Iris pigment epithelial cell (primary cell): Measurements from ENCODE around the gene FLOT2.
A peak's percentile ranks its signal among the peaks of the same experiment; 100 is the strongest.
"Not testable (repeated sequence)": the region's sequence is repeated elsewhere in the genome, so short reads cannot be mapped to it uniquely, and the experiment has no call there.

Experiments
- DNase-seq: peaks from one replicate; pipeline ENCODE4 v3.0.0-alpha.2; 2011; ENCODE audit warnings: low read depth

The FLOT2 gene

GRCh38 chr17:28895794-28896447, 1.6 kb downstream of the FLOT2 start:
- no peak for DNase-seq

GRCh38 chr17:28893248-28894183, 4.0 kb downstream of the FLOT2 start:
- DNase-seq: peak; percentile 34

GRCh38 chr17:28892024-28892423, 5.5 kb downstream of the FLOT2 start:
- no peak for DNase-seq

DNA sequence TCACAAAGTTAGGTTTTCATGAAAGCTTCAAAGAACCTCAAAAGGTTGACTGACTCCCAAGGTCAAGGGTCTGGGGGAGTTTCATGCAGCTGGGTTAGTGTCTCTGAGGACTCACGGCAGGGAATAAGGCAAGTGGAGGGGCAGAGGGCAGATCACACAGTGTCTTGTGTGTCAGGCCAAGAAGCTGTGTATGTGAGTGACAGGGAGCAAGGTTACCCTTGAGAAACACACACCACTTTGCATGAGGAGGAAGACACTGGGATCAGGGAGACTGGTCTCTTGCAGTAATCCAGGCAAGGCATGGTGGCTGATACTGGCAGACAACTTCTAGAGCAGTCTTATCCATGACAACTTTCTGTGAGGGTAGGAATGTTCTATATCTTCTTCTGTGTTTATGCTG, 6.3 kb downstream of the FLOT2 start:
- DNase-seq: no peak

DNA sequence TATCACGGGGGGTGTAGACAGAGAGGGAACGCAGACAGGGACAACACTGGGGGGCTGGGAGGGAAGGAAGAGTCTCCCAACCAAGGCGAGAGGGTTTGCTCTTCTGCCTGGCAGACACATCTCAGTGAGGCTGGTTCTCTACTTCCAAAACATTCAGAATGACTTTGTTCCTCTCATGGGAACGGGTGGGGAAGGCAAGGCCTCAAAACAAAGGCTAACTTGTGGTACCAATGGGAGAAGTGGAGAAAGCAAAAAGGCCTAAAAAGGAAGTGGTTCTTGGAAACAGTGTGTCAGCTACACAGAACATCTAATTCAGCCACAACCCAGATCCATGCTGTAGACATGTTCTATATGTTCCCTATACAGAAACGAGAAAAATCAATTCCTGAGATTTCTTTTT, 7.5 kb downstream of the FLOT2 start:
- no peak for DNase-seq

- DNase-seq: no peak
Measured at GRCh38 chr17:28888832-28889231, 8.7 kb downstream of the FLOT2 start.

DNA sequence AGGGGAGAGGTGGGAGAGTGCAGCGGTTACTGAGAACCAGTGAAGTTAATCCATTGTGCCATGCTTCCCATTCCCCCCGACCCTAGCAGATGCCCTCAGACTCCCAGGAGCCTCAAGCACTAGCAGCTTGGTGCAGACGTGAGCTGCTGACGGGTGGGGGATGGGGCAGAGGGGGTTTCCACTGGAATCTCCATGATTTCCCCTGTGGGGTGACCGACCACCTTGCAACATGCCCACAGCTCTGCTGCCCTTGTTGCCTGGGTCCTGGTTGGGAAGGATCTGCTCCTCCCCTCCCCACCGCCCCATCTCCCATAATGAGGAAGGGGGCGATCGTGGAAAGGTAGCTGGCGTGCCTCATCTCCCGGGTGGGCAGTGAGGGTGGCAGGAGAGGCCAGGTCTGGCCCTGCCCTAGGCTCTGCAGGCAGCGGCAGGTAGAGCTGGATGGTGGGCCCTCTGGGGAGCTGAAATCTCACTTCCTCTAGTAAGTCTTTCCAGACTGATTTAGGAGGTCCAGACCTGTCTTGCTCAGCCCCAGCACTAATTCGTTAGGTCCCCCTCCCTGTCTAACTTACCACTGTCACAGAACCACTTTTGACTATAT, 9.6 kb downstream of the FLOT2 start:
- DNase-seq: no peak

DNA sequence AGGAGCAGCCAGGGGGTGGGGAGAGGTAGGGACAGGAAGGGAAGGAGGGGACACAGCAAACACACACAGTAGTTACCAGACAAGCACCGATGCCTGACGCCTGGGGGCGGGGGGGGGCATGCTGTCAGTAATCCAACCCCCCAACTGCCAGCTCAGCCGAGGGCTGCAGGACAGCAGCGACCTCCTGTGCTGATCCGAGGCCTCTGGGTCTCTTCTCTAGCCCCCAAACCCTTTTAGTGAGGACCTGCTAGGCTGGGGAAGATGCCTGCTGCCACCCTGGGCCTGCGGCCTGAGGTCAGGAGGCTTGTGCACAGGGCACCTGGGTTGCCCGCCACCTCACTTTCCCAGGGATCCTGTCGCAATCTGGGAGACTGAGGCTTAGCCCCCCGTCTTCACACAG, 11.6 kb downstream of the FLOT2 start:
- no peak for DNase-seq

GRCh38 chr17:28885363-28885762, 12.2 kb downstream of the FLOT2 start:
- DNase-seq: no peak

GRCh38 chr17:28883967-28884702, 13.4 kb downstream of the FLOT2 start:
- DNase-seq: no peak

GRCh38 chr17:28882154-28882895, 15.2 kb downstream of the FLOT2 start:
- no peak for DNase-seq

GRCh38 chr17:28881533-28882056, 15.9 kb downstream of the FLOT2 start:
- no peak for DNase-seq

- DNase-seq: no peak
Measured at GRCh38 chr17:28880572-28880945, 17.0 kb downstream of the FLOT2 start.

GRCh38 chr17:28879886-28880571, 17.5 kb downstream of the FLOT2 start:
- DNase-seq: no peak

GRCh38 chr17:28878981-28879380, 18.6 kb downstream of the FLOT2 start:
- DNase-seq: peak; percentile 64

DNA sequence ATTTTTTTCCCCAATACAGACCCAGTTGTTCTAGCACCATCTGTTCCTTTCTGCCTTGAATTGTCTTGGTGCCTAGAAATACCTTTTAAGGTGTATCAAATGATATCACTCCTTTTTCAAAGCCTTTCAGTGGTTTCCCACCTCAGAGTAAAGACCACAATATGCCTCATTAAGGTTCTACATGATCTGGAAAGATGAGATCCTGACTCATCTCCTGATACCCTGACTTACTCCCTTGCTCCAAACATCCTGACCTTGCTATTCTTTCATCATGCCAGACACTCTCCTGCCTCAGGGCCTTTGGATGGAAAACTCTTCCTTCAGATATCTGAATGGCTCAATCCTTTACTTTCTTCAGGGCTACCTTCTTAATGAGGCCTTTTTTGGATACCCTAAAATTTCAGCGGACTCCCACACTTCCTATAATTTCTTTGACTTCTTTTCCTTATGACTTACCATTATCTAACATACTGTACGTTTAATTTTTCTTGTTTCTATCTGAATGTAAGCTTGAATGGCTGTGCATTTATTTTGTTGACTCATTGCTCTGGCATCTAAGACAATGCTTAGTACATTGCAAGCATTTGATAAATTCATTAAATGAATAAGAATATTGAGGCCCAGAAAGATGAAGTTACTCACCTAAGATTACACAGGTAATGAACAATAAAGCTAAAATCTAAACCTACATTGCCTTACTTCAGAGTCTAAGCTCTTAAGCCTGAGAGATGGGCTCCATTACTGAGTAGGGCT, 19.2 kb downstream of the FLOT2 start:
- peak; percentile 31 for DNase-seq

GRCh38 chr17:28877150-28877711, 20.3 kb downstream of the FLOT2 start:
- not testable (repeated sequence) for DNase-seq

DNA sequence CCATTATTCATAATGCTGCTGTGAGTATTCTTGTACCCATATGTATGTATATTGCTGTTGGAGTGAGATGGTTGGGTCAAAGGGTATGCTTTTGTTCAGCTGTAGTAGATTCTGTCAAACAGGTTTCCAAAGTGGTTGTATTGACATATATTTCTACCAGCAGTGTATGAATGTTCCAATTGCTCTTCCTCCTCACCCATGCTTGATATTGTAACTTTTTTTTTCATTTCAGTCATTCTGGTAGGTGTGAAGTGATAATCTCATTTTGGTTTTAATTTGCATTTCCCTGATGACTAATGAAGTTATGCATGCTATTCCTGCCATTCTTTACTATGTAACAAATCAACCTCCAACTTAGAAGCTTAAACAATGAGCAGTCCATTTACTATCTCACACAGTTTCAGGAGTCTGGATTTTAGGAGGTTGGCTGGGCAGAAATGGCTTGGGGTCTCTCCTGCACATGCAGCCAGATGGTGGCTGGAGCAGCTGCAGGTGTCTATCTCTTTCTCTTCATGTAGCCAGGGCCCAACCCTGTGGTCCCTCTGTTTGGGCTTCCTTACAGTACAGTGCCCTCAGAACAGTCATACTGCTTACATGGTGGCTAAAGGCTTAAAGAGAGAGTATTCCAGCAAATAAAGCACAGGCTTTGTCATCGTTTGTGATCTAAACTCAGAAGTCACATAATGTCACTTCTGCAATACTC, 21.5 kb downstream of the FLOT2 start:
- DNase-seq: no peak

GRCh38 chr17:28874750-28875149, 22.8 kb downstream of the FLOT2 start:
- no peak for DNase-seq
